GM18526 (cell line): Measurements from ENCODE around the gene CD300LG.

Source experiments
- POLR2A ChIP-seq: IDR thresholded peaks from 3 replicates; pipeline ENCODE4 v1.6.1; 2011; ENCODE audit not compliant: insufficient read length; ENCODE audit errors: extremely low read depth

CD300LG gene

DNA sequence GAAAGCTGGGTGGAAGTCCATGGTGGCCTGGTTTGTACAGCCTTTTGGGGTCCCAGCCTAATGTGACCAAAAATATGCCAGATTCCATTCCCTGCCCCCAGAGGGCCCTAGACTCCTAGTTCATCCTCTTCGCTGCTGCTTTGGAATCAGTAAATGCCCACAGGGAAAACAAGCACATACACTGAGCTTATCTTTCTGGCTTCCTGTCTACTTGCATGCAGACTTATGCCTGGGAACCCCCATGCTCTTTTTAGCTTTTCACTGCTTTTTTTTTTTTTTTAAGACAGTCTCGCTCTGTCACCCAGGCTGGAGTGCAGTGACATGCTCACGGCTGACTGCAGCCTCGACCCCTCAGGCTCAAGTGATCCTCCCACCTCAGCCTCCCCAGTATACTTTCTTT lies 6.2 kb upstream of the CD300LG start:
- no peak for TF ChIP-seq POLR2A

DNA sequence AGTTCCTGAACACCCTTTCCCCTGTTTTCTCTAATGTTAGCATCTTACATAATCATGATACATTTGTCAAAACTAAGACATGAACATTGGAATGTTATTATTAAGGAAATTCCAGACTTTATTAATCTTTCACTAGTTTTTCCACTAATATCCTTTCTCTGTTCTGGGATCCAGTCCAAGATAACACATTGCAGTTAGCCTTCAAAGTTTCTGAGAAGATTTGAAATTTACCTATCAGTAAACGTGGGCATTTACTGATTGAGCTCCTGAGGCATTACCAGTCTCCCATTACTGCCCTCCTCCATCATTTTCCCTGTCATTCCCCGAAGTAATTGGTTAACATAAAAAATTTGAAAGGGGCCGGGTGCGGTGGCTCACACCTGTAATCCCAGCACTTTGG lies 5.7 kb upstream of the CD300LG start:
- TF ChIP-seq POLR2A: no peak

GRCh38 chr17:43842975-43843325 lies 4.0 kb upstream of the CD300LG start:
- no peak for TF ChIP-seq POLR2A

- no peak for TF ChIP-seq POLR2A
These were observed 2.7 kb upstream of the CD300LG start for GRCh38 chr17:43844241-43844640.

DNA sequence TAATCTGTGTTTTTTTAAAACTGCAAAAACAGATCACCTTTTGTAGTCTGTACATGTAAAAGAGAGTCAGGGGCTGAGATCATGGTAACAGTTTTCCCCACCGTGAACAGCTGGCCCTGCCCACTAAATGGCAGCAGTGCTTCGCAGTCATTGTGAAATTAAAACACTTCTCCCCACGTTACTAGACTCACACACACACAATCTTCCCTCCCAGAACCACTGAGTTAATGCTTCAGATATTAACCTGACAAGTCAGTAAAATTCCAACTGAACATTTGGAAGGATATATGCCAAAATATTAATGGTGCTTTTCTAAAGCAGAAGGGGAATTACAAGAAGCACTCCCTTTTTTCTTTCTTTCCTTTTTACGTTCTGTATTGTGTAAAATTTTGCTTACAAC lies 1.2 kb upstream of the CD300LG start:
- TF ChIP-seq POLR2A: no peak

- no peak for TF ChIP-seq POLR2A
These were observed 709 bp upstream of the CD300LG start for GRCh38 chr17:43846221-43846712.

- no peak for TF ChIP-seq POLR2A
These were observed 1.6 kb downstream of the CD300LG start for GRCh38 chr17:43848601-43849000.

DNA sequence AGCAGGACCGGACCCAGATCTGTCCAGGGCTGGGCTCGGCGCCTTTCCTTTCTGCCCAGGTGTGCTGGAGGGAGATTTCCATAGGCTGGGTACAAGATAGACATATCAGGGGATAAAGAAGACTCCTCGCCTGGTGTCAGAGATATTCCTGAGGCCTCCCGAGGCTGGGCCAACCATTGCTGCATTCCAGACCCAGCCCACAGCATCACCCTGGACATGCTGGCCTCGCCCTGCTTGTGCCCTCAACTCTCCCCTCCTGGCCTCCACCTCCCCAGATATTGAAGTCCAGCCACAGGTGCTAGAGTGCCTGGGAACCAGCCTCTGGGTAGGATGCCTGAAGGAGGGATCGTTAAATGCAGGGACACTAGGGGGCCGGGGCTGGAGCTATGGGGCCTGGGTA lies 2.1 kb downstream of the CD300LG start:
- no peak for TF ChIP-seq POLR2A

DNA sequence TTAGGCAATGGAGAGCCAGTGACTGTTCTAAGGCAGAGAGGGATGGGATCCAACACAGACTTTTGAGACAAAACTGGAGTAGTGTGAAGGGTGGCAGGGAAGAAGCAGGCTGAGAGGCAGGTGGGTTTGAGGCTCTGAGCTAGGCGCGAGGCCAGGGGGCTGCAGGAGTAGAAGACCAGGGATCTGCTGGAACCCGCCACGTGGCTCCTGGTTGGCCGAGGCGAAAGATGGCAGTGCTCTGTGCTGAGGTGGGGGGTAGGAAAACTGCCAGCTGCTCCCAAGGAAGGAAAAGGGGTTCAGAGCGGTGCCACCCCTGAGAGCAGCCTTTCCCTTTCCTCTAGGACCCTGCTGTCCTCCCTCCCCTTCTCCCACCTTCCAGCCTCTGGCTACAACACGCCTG lies 5.6 kb downstream of the CD300LG start:
- no peak for TF ChIP-seq POLR2A

DNA sequence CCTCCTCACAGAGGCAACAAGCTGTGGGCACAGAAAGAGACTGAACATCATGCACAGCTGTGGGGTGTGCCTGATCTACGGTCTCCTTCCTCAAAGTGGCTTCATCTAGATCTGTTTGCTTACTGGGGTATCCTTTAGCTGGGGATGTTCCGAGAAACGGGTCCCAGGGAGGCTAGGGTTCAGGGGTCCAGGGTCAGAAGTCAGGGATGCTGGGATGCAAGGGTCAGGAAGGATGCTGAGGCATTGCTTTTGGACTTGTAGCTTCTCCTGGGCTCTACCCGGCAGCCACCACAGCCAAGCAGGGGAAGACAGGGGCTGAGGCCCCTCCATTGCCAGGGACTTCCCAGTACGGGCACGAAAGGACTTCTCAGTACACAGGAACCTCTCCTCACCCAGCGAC lies 6.6 kb downstream of the CD300LG start:
- TF ChIP-seq POLR2A: no peak

GRCh38 chr17:43854498-43854897 lies 7.5 kb downstream of the CD300LG start:
- no peak for TF ChIP-seq POLR2A

GRCh38 chr17:43855061-43855460 lies 8.1 kb downstream of the CD300LG start:
- no peak for TF ChIP-seq POLR2A

DNA sequence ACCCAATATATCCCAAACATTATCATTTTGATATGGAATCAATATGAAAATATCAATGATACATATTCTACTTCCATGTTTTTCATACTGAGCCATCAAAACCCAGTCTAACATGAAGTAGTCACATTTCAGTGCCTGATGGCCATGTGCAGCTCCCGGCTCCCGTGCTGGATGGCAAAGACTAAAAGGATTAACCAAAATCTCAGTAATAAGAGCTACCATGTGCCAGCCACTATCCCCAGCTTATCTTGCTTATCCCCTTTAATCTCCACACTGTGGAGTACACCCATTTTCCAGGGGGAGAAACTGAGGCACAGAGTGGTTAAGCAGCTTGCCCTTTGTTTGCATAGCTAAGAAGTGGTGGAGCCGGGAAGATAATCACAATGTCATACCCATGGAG lies 9.2 kb downstream of the CD300LG start:
- TF ChIP-seq POLR2A: no peak

DNA sequence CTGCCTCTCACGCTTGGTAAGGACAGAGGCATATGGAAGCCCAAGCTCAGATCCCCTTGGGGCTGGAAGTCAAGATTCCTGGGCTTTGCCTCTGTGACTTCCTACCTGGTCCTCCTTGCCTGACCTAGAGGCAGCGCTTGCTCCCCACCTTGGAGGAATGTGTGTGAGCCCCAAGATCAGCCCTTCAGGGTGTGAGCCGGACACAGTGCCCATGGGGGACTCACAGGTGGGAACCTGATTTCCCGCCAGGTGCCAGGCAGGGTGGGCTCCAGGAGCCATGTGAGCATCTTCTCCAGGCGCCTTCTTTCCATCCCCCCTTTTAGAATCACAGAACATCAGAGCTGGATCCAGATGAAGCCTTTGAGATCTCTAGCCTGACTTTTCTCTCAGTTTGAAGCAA lies 10.2 kb downstream of the CD300LG start:
- no peak for TF ChIP-seq POLR2A

DNA sequence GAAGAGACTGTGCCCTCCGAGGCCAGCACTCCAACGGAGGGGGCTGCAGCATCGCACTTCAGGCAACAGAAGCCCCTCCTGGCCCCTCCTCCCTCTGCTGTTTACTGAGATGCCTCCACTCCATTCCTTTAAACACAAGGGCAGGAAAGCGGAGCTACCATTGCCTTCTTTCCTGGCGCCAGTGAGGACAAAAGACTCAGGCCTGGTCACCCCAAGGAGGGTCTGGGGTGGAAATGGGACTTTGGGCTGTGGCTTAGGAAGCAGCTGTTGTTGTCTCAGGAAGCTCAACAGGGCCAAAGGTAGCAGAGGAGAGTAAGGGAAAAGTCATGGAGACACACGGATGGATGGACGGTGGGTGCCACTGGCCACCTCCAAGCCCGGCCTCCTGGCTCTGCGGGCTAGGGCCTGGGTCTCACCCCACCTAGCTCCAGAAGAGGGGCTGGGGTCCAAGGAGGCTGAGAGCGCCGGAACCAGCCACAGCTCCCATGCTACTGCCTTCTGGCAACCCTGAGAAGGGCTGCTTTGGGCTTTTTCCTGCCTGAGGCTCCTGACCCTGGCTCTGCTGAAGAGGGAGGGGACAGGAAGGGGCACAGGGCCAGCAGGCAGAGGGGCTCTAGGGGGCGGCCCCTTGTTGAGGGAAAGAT lies 11.1 kb downstream of the CD300LG start:
- no peak for TF ChIP-seq POLR2A

- TF ChIP-seq POLR2A: no peak
These were observed 13.2 kb downstream of the CD300LG start for GRCh38 chr17:43860077-43860725.

GRCh38 chr17:43860927-43861622 lies 14.1 kb downstream of the CD300LG start:
- TF ChIP-seq POLR2A: no peak

DNA sequence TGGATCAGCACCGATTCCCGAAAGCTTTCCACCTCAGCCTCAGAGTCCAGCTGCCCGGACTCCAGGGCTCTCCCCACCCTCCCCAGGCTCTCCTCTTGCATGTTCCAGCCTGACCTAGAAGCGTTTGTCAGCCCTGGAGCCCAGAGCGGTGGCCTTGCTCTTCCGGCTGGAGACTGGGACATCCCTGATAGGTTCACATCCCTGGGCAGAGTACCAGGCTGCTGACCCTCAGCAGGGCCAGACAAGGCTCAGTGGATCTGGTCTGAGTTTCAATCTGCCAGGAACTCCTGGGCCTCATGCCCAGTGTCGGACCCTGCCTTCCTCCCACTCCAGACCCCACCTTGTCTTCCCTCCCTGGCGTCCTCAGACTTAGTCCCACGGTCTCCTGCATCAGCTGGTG lies 15.0 kb downstream of the CD300LG start:
- TF ChIP-seq POLR2A: no peak
